ENCODE measurements around the gene UBN2.

The UBN2 gene

GRCh38 chr7:139354729-139355128 lies 123.7 kb downstream of the UBN2 start:
- H3K4me2 ChIP-seq (ENCODE audit: low read depth, low read length, poor library complexity, severe bottlenecking) = no peak overlapping the region
- peaks cover 14% of the 10 kb centered on the region for H3K79me2 ChIP-seq (ENCODE audit: insufficient read depth, low read length)
- H3K9me3 ChIP-seq (ENCODE audit: insufficient read depth, low read depth, low read length) = no peaks in the 10 kb centered on the region
- no peak overlapping the region for H2AFZ ChIP-seq (ENCODE audit: low read length)
- H3K36me3 ChIP-seq (ENCODE audit: insufficient read depth, low read length) = no peaks in the 10 kb centered on the region
- no peaks in the 10 kb centered on the region for H3K27me3 ChIP-seq (ENCODE audit: insufficient read depth, low read length, poor library complexity, severe bottlenecking)
- no peaks in the 10 kb centered on the region for H3K9me2 ChIP-seq (replicated peaks; ENCODE audit: low read depth, low read length)
- TF ChIP-seq CTCF (conservative IDR thresholded peaks at IDR 0.05; ENCODE audit: low read length) = 0 out of 2 replicates have a peak, but pooled peaks have one; percentile 9
- TF ChIP-seq EZH2phosphoT487 (IDR thresholded peaks at IDR 0.05; ENCODE audit: borderline replicate concordance) = no peak
- H3K4me3 ChIP-seq (ENCODE audit: low read length, poor library complexity, severe bottlenecking) = no peak overlapping the region
- H3K9ac ChIP-seq (ENCODE audit: low read depth, low read length, poor library complexity, severe bottlenecking) = no peak overlapping the region
- H4K20me1 ChIP-seq (ENCODE audit: insufficient read depth, low read length, poor library complexity, severe bottlenecking) = no peaks in the 10 kb centered on the region
- peaks cover 4% of the 10 kb centered on the region for H3K4me1 ChIP-seq (ENCODE audit: insufficient read depth, low read length, poor library complexity, severe bottlenecking)
- H3F3A ChIP-seq (ENCODE audit: low read depth) = peaks cover 7% of the 10 kb centered on the region

- no peaks in the 10 kb centered on the region for H3K27me3 ChIP-seq (ENCODE audit: insufficient read depth, low read length, poor library complexity, severe bottlenecking)
- TF ChIP-seq EZH2phosphoT487 (IDR thresholded peaks at IDR 0.05; ENCODE audit: borderline replicate concordance) (no peak), CTCF (conservative IDR thresholded peaks at IDR 0.05; ENCODE audit: low read length) (no peak)
Measured at GRCh38 chr7:139355320-139355719, 124.3 kb downstream of the UBN2 start.

More at GRCh38 chr7:139355320-139355719, 124.3 kb downstream of the UBN2 start:
- Histone ChIP-seq H3K4me1 (ENCODE audit: insufficient read depth, low read length, poor library complexity, severe bottlenecking) (peaks cover 4% of the 10 kb centered on the region), H3K4me2 (ENCODE audit: low read depth, low read length, poor library complexity, severe bottlenecking) (no peak overlapping the region), H2AFZ (ENCODE audit: low read length) (no peak overlapping the region), H3K9me3 (ENCODE audit: insufficient read depth, low read depth, low read length) (no peaks in the 10 kb centered on the region), H3K36me3 (ENCODE audit: insufficient read depth, low read length) (no peaks in the 10 kb centered on the region), H3K9ac (ENCODE audit: low read depth, low read length, poor library complexity, severe bottlenecking) (no peak overlapping the region), H4K20me1 (ENCODE audit: insufficient read depth, low read length, poor library complexity, severe bottlenecking) (no peaks in the 10 kb centered on the region), H3K79me2 (ENCODE audit: insufficient read depth, low read length) (peaks cover 15% of the 10 kb centered on the region), H3F3A (ENCODE audit: low read depth) (peaks cover 7% of the 10 kb centered on the region), H3K9me2 (replicated peaks; ENCODE audit: low read depth, low read length) (no peaks in the 10 kb centered on the region), H3K4me3 (ENCODE audit: low read length, poor library complexity, severe bottlenecking) (no peak overlapping the region)
